NCI-H2227 treated with DMSO at 0.1 percent for 48 hours (cell line): ENCODE results near the gene CRTC2.
"Not testable (repeated sequence)": the region's sequence is repeated elsewhere in the genome, so short reads cannot be mapped to it uniquely, and the experiment has no call there.

Experiments used
- DNase-seq: peaks from one replicate; lab custom pipeline; 2025; lab: John Stamatoyannopoulos, UW

CRTC2 gene

GRCh38 chr1:153958111-153958960 lies at the start of gene CRTC2:
TSS of gene CRTC2 (minus strand) at chr1:153958612. CDS start at chr1:153958497, 115 bp downstream.
- peak; percentile 99 for DNase-seq

GRCh38 chr1:154006136-154006535 lies 47.7 kb upstream of the CRTC2 start:
- no peak for DNase-seq

GRCh38 chr1:154000420-154000819 lies 42.0 kb upstream of the CRTC2 start:
- no peak for DNase-seq

- not testable (repeated sequence) for DNase-seq
Observed at GRCh38 chr1:153996882-153997281, 38.5 kb upstream of the CRTC2 start.

GRCh38 chr1:153995640-153996039 lies 37.2 kb upstream of the CRTC2 start:
- DNase-seq, result no peak

GRCh38 chr1:153995202-153995601 lies 36.8 kb upstream of the CRTC2 start:
- DNase-seq, result no peak

- DNase-seq, result no peak
Observed at GRCh38 chr1:153991806-153992205, 33.4 kb upstream of the CRTC2 start.

GRCh38 chr1:153991151-153991630 lies 32.8 kb upstream of the CRTC2 start:
- no peak for DNase-seq

GRCh38 chr1:153990468-153991150 lies 32.2 kb upstream of the CRTC2 start, which contains the start of gene RPS27:
TSS of gene RPS27 (plus strand) at chr1:153990762. CDS start at chr1:153990797, 35 bp downstream.
- peak; percentile 98 for DNase-seq

GRCh38 chr1:153987621-153988020 lies 29.2 kb upstream of the CRTC2 start:
- no peak for DNase-seq

GRCh38 chr1:153985941-153986761 lies 27.7 kb upstream of the CRTC2 start, which contains the start of gene RAB13:
TSS of gene RAB13 (minus strand) at chr1:153986339. CDS start at chr1:153986236, 103 bp downstream.
- peak; percentile 82 for DNase-seq

- no peak for DNase-seq
Observed at GRCh38 chr1:153985341-153985912, 27.0 kb upstream of the CRTC2 start.

- no peak for DNase-seq
Observed at GRCh38 chr1:153984123-153984894, 25.9 kb upstream of the CRTC2 start.

GRCh38 chr1:153981735-153982134 lies 23.3 kb upstream of the CRTC2 start:
- not testable (repeated sequence) for DNase-seq

- DNase-seq, result not testable (repeated sequence)
Observed at GRCh38 chr1:153979091-153979490, 20.7 kb upstream of the CRTC2 start.

GRCh38 chr1:153978274-153978909 lies 20.0 kb upstream of the CRTC2 start:
- no peak for DNase-seq

GRCh38 chr1:153977250-153978240 lies 19.1 kb upstream of the CRTC2 start, which contains the start of gene JTB:
TSS of gene JTB (minus strand) at chr1:153977674. CDS start at chr1:153977252, 422 bp downstream.
- peak; percentile 88 for DNase-seq

- no peak for DNase-seq
Observed at GRCh38 chr1:153976819-153977249, 18.4 kb upstream of the CRTC2 start.

GRCh38 chr1:153973525-153973924 lies 15.1 kb upstream of the CRTC2 start:
- no peak for DNase-seq
